ENCODE results near the gene RNASE12.

- TF ChIP-seq EZH2 (IDR thresholded peaks at IDR 0.05; ENCODE audit: insufficient read depth, poor library complexity, severe bottlenecking) (no peak), EZH2phosphoT487 (IDR thresholded peaks at IDR 0.05; ENCODE audit: insufficient read depth, low read depth) (no peak)
Measured at GRCh38 chr14:20615996-20616395, 24.8 kb upstream of the RNASE12 start.

Measured in GM23248 (cell line).